Middle frontal gyrus (tissue), 1 donor: ENCODE data around the gene DAAM2.

Source experiments
- DNase-seq: peaks from one replicate; pipeline ENCODE4 v3.0.0-alpha.2; 2015; ENCODE audit warnings: low spot score; ENCODE audit errors: extremely low spot score

DAAM2 gene

DNA sequence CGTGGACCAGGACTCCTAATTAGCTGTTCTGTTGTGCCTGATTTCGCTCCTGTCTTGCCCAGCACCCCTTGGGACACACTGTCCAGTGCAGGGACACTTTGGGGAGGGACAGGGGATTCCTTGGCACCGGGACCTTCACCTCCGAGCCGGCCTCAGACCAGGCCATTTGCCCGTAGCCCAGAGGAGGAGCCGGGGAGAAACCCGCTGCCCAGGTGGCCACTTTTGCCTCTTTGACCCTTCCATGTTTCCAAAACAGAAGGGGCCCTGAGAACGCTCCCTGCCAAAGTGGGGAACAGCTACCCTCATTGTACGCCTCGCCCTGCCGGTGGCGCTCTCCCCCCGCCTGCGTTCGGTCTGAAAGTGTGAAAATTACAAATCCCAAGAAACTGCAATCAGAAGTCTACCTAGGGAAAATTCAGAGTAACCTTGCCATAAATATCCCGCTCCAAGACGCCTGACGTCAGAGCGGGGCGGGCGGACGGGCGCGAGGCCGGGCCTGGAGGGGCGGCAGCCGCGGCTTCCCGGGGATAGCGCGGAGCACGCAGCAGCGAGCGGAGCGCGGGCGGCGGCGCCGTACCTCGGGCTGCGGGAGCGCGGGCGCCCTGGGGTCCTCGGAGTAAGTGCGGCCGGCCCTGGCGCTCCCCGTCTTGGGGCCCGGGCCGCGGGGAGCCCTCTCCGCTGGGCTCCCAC is at the start of gene DAAM2:
Gene DAAM2, plus strand, starts transcription at position 527 of the 690 bp plus-strand sequence. CDS start 63,927 bp downstream, outside the sequence.
- DNase-seq: no peak

DNA sequence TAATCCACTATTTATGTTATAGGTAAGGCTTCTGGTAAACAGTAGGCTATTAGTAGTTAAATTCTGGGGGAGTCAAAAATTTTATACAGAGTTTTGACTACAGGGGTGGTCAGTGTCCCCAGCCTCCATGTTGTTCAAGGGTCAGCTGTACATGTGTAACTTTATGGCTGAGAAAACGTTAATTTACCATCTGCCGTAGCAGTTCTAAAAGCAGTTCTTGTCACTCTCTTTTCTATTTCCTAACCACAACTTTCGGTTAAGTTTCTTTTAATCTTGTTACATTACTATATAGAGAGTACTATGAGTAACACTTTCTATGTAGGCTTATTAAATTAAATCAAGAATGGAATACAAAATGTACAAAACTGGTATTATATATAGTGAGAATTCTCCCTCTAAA is 45.4 kb upstream of the DAAM2 start:
- DNase-seq: no peak

DNA sequence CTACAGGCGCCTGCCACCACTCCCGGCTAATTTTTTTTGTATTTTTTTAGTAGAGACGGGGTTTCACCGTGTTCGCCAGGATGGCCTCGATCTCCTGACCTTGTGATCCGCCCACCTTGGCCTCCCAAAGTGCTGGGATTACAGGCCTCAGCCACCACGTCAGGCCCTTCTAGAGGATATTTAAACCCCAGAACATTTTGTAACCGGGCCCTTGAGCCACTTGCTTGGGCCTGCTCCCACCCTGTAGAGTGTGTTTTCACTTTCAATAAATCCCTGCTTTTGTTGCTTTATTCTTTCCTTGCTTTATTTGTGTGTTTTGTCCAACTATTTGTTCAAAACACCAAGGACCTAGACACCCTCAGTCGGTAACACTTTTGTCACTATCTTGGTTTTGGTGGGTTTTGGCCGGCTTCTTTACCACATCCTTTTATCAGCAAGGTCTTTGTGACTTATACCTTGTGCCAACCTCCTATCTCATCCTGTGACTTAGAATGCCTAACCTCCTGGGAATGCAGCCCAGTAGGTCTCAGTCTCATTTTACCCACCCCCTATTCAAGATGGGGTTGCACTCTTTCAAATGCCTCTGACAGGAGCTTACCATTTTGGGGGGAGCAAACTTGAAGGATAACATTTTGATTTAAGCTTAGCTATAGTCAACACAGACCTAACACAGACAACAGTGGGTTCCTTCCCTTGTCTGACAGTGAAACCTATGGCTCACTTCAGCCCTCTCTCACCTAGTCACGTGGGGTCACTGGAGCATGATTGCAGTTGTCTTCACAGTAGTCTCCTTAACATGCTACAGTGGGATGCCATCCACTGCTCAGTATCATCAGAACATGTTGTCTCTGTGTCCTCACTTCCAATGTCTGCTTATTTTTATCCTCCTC is 39.1 kb upstream of the DAAM2 start:
- no peak for DNase-seq

DNA sequence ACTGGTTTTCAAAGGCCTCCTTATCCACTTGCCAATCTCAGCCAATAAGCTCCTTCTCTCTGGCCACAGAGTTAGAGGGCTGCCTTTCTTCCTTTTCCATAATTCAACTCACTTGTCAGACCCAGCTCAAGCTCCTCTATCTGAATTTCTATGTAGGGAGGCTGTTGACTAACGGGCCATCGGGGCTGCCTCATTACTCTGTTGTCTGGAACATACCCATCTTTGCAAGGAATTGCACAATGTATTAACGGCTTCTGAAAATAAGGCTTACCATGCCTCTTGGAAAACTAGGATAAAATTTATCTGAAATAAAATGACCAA is 38.5 kb upstream of the DAAM2 start:
- DNase-seq: no peak

DNA sequence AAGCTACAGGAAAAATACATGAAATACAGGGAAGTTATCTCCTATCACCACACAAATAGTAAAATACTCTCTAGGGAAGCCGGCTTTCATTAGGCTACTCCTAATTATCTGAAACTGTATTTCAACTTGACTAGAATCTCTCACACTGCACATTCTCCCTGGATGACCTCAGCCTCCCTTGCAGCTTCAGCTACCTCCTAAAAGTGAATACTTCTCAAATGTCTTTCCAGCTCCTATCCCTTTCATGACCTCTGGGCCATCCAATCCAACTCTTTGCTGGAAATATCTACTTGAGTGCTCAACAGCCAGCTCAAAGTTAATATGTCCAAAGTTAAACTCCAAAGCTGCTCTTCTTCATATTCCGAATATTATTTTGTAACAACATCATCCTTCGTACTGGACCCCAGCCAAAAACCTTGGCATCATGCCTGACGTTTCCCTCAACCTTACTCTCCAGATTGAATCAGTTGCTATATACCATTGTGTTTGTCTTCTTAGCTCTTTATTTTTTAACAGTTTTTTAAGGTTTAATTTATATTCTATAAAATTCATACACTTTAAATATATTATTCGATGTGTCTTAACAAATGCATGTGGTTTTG is 37.6 kb upstream of the DAAM2 start:
- DNase-seq: no peak

DNA sequence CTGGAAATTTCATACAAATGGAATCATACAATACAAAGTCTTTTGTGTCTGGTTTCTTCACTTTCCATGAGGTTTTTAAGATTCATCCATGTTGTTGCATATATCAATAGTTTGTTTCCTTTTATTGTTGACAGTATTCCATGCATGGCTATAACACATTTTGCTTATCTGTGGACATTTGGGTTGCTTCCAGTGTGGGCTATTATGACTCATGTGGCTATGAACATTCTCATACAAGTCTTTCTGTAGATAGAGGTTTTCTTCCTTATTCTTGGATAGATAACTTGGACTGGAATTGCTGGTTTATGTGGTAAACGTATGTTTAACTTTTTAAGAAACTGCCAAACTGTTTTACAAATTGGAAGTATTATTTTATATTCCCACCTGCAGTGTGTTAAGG is 36.9 kb upstream of the DAAM2 start:
- no peak for DNase-seq

DNA sequence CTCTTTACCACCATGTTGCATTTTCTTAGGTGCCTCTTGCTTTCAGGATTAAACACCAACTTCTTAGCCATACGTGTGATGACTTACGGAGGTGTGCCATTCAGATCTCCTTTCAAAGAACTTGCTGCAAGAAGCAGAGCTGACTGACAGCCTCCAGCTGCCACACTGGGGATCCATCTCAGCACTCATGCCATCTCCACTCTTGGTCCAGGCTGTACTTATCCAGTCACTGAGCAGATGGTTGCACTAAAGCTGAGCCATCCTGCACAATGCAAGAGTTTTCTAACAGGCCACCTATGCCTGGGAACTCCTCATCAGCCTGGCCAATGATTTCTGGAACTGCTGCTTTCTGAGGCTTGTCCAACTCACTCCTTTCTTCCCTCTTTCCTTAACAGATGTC is 35.6 kb upstream of the DAAM2 start:
- DNase-seq: no peak

DNA sequence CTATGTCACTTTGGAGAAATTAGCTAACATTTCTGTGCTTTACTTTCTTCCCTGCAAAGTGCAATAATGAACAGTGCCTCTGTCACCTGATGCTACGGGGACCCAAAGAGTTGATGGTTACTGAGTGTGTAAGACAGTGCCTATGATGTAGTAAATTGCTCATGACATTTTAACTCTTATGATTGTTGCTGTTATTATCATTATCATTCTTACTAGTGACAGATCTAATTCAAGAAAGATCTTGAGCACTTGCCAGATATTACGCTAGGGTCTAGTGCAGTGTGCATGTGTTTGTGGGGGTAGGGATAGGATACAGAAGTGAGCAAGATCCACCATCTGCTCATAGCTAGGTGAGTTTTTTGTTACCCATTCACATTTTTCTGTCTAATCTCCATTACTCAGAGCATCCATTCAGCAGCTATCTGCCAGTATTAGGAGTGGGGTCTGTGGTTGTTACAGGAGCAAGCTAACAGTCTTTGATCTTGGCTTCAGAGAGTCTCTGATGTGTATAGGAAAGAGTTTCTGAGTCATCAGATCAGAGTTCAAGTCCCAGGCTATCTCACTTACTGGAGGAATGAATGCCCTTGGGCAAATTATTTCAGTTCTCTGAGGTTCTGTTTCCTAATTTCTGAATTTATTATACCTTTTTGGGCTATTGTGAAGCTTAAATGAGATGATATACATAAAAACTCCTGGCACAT is 33.1 kb upstream of the DAAM2 start:
- DNase-seq: no peak

DNA sequence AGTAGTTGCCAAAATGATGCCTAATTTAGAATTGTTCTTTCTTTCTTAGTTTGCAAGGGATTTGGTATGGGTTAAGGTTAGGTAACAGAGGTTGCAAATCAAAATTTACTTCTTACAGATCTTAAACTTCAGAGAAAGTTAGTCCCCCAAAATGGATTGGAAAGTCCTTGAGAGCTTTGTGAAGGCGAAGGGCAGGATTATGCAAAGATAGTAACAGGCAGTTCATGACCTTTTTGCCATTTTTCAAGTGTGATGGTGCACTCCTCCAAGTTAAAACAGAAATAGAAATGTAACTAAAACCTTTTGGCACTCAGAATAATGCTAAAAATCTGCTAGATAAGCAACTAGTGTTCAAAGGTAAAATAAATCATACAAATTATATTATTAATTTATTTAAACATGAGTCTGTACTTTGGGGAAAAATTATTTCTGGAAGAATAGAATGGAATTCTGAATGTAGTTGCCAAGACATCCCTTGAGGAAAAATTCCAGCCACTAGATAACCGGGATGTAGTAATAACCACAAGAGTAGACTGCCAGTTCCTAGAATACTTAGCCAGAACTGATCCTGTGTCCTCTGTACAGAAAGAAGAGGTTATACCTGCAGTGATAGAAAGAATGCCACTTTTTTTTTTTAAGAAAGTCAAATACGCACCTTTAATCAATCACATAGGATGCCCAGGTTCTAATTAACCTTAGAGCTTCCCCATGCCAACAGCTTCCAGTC is 31.8 kb upstream of the DAAM2 start:
- DNase-seq: no peak

DNA sequence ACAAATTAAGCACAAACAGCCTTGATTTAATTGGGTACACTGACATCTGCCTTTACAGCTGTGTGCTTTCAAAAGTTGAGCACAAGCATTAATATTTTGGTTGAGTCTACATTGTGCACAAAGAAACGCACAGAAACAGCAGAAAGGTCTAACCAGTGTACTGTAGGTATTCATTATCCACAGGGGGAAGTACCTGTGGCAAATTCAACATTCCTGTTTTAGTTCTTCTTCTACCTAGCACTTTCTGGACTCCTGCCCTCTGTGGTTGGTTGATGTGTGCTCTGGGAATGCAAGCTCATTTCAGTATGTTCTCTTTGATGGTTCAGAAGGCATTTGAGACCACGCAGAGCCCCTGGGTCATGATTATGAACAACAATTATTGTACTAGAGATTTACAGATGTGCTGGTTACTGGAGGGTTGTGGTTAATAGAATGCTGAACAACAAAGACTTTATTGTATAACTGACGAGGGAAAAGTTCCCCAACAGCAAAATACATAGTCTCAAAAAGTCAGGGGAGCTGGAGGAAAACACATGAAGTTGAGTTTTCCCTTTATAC is 26.6 kb upstream of the DAAM2 start:
- no peak for DNase-seq

DNA sequence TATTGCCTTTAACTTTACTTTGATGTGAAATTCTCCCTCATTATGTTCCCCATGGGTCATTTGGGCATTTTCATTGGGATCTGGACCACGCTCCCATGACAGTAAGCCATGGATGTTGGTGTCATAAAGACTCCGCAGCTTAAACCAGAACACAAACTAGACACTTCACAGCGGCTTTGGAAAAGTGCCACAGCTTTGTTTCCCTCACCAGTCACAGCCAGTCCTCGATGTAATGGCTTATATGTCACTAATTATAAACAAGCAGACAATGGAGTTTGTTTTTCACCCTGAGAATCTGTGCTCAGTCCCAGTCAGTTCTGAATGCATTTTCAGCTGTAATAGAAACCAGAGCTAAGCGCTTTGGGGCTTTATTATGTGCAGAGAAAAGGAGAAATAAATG is 23.2 kb upstream of the DAAM2 start:
- DNase-seq: peak; percentile 42

DNA sequence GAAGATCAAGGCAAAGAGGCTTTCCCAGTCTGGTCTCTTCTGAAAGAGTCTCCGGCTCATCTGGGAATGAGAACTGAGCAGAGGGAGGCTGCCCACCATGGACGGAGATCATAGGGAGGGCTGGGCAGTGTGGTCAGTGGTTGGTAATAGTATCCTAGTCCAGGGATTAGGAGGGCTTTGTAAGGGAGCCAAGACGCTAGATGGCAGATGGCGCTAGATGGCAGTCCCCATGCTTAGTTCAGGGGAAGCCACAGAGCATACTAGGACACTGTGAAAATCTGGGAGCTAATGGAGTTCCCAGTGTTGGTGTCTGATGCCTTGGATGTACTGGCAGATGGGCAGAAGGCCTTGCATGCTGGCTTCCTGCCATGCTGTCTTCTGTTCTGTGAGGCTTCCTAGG is 21.7 kb upstream of the DAAM2 start:
- no peak for DNase-seq

DNA sequence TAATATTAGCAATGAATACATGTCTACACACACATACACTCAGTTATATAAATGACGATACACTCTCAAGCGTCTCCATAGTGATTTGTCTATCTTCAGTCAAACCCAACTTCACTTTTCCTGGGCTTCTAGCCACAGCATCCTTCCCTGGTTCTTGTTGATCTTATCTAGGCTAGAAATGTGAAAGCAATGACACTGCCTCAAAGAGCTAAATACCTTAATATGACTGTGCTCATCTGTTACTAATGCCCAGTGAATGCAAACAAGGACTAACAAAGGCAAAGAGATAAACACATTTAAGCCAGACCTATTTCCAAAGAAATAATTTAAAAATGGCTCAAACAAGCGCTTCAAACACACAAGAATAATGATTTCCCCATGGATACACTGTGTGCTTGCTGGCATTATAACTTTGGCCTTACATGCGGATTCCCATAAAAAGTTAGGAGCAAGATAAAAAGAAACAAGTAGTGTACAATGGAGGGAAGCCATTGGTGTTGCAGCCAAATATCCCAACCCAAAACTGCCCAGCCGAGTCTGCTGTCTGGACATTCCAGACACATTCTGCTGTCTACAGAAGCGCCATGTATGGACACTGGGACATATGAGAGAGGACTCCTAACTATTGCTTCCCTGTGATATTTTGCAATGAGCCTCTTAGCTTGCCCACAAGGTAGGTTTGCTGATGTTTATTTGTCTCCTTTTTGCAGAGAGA is 19.5 kb upstream of the DAAM2 start:
- no peak for DNase-seq

DNA sequence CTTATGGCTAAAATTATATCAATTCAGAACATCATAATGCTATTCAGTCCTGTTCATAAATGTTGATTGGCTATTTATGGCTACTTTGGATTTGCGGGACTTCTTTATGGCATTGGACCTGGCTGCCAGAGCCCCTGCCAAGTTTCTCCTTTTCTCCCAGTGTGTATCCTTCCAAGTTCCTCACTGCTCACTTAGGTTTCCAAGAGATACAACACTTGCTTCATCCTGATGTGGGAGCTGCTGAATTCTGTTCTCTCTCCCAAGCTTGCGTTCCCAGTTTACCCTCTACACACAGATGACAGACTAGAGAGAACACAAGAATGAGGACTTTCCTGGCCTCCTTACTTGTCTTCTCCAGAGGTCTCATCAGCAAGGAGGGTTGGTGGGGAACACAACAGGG is 18.4 kb upstream of the DAAM2 start:
- DNase-seq: no peak

DNA sequence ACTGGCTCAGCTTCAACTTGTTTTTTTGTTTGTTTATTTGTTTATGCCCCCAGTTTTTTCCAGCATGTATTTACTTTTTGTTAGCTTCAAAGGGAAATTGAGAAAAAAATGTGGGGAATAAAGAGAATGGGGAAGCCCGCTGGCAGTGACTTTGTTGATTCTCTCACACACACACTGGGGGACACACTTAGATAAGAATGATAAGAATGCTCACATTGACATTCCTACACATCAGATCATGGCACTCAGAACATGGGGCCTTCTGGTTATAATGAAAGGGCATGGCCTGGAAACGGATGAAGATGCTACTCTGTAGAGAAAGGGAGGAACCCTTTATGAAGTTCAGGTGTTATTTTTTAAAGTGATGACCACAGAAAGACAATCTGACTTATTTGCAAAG is 15.6 kb upstream of the DAAM2 start:
- no peak for DNase-seq

DNA sequence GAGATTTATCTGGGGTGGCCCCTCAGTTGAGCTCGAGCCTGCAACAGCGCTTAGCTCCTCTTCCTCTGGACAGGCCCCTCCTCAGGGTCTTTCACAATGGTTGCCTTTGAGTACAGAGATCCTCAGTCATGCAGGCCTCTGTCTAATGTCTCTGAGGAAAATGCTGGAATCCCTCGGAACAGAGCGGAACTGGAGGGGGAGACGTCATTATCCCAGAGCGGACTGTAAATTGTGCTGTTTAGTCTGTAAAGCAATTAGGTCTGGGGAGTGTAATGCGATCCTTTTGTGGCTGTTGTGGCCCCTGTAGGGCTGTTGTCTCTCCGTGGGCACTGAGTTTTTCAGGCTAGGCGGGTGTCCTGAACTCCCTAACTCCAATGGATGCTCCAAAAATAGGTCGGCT is 15.0 kb upstream of the DAAM2 start:
- DNase-seq: no peak

DNA sequence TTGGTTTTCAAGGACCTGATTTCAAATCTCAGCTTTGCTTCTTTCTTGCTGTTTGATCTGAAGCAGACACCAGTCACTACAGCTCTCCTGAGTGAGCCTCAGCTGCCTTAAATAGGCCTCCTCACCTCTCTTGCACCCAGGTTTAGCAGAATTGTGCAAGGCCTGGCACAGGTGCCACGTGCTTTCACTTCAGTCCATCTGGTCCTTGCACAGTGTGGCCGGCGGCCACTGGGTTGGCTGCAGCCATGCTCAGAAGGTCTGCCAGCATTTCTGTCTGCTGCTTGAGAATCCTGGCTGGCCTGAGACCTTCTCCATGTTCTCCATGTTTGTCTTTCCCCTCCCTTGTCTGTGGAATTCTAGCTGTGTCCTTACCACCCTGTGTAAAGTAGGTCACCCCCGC is 14.5 kb upstream of the DAAM2 start:
- DNase-seq: no peak

DNA sequence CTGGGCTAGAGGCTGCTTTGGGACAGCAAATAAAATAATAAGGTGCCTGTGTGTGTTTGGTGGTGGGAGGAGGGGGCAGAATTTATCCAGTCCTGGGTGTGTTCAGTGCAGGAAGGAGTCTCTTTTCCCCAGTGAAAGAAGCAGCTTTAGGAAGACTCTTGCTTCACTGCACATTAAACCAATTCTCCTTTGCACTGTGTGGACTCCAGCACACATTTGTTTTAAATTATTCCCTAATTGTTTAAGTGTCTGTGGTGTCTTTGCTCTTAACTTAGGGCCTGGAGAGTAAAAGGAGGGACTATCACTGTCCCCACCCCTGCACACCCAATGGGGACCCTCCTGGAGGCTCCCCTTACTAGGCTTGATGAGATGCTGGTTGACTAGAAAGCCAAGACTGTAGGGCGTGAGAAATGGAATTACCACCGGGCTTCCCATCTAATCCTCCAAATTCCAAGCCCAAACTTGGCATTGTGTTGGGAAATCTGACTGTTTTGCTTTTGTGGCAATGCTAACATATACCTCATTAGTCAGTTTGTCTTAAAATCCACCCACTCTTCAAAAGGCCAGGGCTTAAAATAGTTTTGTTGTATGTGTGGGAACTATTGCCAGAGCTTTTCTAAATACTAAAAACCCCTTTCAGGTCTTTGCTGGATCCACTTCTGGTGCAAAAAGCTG is 13.5 kb upstream of the DAAM2 start:
- no peak for DNase-seq

DNA sequence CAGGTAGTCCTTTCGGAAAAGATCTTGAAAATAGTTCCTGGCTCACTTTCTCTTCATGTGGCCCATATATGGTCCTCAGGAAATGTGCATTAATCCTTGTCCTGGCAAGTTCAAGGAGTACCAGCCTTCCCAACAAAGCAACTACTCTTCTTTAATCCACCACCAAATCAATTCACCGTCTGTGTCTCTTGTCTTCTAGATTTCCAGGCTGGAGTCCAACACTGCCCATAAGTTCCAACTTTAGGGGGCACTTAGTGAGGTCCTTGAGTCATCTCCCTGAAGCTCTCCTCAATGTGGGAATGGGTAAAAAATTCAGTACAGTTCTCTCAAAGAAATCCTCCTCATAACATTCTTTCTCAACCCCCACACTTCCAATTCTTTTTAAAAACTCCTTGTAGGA is 6.9 kb upstream of the DAAM2 start:
- DNase-seq: no peak

DNA sequence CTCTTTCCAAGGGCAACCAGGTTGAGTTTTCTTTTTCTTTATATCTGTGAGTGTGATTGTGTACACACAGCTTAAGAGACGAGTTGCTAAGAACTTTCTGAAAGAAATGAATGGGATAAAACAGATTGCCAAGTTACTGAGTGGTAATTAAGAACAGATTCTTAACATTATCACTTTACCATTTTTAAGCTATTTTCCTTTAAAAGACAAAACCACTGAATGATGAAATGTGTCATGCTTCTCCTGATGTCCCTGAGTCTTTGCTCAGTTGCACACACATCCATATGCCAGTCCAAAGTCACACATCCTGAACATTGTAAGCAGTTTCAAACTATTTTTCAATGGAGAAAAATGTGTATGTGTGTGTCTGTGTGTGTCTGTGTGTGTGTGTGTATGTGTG is 5.5 kb upstream of the DAAM2 start:
- no peak for DNase-seq
